GM21360 (cell line): ENCODE measurements around the gene MAPRE2.

Source experiments
- ATAC-seq: cut with Tn5 transposase; IDR thresholded peaks from one replicate; pipeline ENCODE4 v1.9.1; 2021; ENCODE audit warnings: mild to moderate bottlenecking, moderate library complexity; ENCODE audit not compliant: unreplicated experiment

The MAPRE2 gene

DNA sequence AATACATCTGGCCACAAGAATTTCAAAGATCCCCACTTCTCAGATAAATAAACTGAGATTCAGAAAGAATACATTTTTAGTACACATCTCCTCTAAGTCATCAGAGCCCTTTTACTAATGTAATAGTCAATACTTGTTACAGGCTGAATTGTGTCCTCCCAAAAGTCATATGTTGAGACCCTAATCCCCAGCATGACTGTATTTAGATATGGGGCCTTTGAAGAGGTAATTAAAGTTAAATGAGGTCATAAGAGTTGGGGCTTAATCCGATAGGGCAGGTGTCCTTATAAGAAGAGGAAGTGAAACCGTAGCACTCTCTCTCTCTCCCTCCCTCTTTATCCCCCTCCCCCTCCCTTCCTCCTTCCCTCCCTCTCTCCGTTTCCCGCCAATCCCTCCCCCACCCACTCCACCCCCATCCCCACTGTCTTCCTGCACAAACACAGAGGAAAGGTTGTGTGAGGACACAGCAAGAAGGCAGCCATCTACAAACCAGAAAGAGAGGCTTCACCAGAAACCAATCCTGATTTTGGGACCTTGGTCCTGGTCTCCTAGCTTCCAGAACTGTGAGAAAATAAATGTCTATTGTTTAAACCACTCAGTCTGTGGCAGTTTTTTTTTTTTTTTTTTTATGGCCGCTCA lies 133.0 kb downstream of the MAPRE2 start:
- ATAC-seq = peak; percentile 96

DNA sequence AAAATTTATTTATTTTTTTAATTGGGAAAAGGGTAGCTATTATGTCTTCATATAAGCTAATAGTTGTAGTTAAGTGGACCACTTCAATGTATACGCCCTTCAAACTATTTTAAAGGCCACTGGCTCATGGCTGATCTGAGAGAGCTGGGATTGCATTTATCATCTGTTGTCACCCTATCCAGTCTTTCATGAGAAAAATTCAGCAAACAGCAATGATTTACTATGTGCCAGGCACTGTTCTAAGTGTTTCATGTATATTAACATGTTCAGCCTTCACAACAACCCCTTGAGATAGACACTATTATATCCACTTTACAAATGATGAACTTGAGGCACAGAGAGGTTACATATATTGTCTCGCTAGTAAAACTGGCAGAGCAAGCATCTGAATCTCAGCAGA lies 133.5 kb downstream of the MAPRE2 start:
- ATAC-seq = no peak

DNA sequence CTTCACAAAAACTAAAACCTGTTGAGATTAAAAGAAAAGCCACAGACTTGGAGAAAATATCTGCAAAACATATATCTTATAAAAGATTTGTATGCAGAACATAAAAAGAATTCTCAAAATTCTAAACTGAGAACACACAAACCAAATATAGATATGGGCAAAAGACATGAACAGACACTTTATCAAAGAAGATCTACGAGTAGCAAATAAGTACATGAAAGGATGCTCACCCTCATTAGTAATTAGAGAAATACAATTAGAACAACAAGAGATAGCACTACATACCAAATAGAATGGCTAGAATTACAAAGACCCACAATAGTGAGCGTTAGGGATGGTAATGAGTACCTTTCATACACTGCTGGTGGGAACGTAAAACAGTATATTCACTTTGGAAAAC lies 135.7 kb downstream of the MAPRE2 start:
- ATAC-seq = no peak

DNA sequence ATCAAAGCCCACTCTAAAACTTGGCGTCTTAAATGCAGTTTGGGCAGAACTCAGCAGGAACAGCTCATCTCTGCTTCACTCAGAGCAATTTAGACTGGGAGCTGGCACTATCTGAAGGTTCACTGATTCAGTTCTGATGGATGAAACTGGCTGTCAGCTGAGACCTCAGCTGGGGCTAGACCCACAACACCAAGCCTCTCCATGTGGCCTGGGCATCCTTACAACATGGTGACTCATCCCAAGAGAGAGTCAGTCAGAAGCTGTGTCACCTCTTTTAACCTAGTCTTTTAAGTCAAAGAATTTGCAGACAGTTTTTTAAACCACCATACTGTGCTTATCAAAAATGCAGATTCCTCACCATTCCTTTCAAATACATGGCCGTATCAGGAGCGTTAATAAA lies 137.0 kb downstream of the MAPRE2 start:
- ATAC-seq = no peak

DNA sequence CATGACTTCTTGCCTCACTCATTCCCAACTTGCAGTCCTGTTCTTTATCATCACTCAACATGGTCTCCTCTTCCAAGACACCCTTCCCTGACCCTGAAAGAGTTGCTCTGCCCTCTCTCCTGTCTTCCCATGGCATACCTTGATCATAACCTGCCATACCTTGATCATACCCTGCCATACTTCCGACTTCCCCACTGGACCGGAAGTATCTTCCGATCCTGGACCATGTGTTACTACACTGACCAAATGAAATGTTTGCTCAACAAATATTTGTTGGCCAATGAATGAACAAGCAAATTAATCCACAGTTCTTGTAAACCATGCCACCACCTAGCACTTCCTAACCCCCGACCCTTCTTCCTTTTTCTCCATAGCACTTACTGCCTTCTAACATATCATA lies 138.7 kb downstream of the MAPRE2 start:
- ATAC-seq = no peak

DNA sequence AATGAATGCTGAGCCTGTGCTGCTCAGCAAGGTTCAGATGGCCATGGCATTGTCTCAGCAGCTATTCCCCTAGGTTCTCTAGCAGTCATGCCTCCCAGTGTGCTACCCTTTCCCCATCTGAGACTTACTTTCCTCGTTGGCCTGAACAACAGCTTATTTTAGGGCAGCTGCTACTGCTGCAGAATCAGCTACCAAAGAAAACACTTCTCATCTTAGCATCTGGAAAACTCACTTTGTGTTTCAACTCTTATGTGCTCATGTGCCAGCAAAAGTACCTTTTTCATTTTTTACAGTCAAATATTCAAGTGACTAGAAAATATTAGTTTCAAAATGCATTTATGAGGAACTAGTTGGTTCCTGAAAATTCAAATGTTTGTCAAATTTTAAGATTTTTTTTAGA lies 139.2 kb downstream of the MAPRE2 start:
- ATAC-seq = no peak

DNA sequence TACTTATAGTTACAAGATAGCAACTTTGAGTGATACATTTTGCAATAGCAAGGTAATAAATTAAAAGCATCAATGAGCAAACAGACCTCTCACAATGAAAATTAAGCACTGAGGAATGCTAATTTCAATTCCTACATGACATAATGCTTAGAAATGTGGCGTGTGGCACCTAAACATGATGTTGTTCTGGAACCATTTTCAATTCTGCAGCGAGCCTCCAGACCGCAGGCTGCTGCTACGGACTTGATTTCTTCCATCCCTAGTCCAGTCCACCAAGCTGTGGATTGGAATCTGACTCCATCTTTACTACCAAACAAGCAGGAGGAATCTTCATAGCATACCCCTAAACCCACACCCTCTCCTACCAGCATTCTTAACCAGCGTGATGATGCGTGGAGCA lies 140.9 kb downstream of the MAPRE2 start:
- no peak for ATAC-seq

DNA sequence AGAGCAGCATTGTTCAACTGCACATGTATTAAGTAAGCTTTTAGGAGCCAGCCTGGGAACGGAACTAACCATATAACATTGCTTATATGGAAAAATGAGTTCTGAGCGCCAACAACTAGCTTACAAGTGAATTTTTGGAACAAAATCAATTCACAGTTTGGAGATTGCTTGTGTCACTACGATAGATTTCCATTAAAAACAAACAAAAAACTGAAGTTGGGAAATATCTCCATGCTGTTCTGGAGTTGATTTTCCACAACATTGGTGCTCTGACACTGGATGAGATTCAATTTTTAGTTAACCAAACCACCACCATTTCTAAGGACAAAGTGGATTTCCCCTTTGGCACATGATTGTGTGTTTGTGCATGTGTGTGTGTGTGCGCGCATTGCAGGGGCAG lies 142.7 kb downstream of the MAPRE2 start:
- no peak for ATAC-seq

DNA sequence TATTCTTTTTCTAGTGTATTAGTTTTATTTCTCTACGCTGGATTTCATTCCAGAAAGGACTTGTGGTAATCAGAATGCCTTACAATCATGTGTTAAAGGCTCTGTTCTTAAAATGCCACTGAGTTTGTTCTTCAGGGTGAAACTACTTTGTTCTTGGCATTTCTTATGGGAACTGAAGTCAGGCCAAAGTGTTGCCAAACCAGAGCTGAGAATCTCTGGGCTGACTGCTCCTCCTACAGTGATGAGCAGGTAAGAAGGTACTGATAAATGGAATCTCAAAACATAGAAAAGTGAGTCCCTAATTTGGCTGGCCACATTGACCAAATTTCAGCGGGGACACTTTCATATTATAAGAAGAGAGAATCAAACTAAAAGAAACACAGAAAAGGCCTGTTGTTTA lies 144.6 kb downstream of the MAPRE2 start:
- no peak for ATAC-seq

DNA sequence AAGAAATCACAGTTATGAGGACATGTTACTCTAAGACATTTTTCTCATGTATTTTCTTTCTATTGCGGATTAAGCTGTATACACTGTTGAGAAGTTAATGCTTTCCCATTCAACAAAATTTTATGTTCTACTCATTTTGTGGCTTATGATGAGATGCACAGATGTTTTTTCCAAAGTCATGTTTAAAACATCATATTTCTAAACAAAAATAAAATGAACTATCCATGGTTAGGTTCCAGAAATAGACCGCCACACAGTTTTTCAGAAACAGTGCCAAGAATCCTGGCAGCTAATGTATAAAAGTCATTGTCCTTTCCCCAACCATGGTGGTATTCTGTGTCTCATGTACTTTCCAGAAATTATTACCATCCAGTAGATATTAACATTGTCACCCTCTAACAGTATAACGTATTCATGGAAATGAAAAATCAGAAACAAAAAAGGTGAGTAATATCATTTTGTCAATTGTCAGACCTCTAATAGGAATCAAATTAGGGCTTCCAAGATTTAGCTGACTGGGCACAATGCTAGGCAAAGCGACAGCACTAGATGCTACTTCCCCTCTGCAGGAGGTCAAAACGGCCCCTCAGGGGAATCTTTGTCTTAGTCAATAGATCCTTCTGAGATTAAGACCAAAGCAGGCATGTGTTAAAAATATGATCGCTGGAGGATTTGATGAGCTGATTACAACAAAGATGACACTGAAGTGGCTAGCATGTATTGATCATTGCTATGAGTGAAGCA lies 145.2 kb downstream of the MAPRE2 start:
- ATAC-seq = no peak

DNA sequence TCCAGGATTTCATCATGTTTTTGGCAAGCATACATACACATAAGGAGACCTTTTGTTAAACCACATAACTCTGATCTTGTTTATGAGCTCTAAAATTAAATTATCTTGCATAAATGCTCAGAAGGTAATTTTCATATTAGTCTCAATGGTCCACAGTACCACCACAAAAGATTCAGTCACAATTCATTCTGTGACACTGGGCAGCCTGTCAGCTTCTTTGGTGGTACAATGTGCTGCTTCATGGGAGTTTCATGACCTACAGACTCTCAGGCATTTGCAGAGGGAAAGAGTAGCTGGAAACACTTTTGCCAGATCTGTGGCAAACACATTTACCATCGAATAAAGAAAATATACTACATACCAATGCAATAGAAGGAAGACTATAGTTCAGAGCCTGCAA lies 148.3 kb downstream of the MAPRE2 start:
- ATAC-seq = no peak

DNA sequence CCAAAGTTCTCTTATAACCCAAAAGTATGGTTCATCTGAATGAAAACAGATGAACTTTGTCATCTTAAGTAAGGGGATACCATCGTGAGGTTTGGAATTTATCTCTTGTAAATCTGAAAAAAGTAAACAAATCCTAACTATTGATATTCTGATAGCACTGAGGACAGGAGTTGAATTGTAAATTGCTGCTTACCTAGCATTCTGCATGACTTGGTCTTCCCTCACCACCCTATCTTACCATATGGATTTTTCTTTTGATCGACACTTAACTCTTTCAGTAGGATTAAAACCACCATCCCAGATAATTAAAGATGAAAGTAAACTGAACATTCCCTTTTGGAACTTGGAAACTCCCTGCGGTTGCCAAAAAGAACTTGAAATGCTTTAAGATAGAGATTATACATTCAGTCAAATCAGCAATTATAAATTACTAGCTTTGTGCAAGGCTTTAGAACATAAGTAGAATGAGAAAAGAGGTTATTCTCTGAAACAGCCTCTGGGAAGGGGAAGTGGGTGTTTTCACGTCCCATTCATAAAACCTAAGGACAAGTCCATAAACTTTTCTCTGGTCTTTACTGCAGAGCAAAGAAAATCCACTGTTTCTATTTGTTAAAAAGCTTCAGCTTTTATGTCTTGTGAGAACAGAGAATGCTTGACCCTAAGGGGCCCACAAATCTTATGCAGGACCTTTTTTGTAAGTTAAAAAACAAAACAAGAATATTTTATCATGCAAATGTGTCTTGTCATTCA lies 149.9 kb downstream of the MAPRE2 start:
- no peak for ATAC-seq

DNA sequence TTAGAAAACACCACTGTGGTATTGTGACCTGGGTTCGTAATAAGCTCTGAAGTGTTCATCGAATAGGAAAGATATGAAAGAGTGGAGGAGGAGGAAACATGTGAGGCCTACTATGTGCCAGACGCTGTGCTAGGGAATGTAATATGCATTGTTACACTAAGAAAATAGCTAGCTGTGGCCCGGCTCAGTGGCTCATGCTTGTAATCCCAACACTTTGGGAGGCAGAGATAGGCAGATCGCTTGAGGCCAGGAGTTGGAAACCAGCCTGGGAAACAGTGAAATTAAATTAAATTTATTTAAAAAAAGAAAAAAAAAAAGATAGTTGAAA lies 150.4 kb downstream of the MAPRE2 start:
- ATAC-seq = no peak

DNA sequence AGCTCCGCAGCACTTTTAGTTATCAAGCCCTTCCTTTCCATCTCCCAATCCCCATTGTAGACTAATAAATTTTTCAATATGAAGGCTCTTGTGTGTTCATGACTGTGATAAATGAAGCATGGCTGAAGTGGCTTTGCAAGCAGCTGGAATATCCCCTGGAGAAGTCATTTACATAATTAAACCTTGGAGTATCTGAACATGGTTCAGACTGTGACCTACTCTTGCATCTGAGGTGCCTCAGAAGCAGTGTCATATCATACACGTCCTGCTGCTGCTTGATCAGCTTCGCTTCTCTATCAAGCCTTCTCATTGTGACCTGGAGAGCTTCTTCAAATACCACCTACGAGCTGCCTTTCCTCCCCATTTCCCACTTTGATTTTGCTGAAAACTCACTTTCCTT lies 151.2 kb downstream of the MAPRE2 start:
- ATAC-seq = no peak
